Endometrial microvascular endothelial cells (primary cell): ENCODE measurements around the gene PLEKHM3. TPM values are rescaled to one million over a fixed set of nuclear protein-coding genes. Genes with fewer than 3 reads are reported as not detected.

Experiments
- in situ Hi-C: cut with HindIII; loops from 2 replicates; pipeline ENCODE4 v1.10.0; 2017; ENCODE audit warnings: low sequenced_read_pairs, low pct_unique_long_range_greater_than_20kb; ENCODE audit errors: inconsistent ontology term
- total RNA-seq: library from RNA; depleted of rRNA; stranded (reverse); fragments of >200 nt; gene quantifications from one replicate; pipeline ENCODE4 v1.2.3, GENCODE V29; 2015; ENCODE audit errors: inconsistent ontology term

The PLEKHM3 gene
- total RNA-seq, 1 donor from 2014 or later, result 3.3 TPM

DNA sequence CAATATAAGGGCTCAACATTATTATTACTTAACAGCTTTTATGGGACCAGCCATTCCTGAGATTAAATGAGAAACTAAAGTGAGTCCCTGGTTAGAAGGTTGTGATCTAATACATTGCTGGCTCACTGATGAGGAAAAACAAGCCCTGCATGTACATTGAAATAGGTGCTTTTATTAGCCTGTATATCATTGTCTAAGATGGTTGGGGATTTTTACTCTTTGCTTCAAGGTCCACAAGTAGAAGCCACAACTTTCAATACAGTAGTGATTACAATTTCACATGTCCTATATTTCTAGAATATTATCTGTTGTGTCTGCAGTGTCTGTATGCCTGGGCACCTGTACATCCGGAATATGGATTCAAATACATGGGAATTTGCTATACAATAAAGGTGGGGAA, 151.5 kb downstream of the PLEKHM3 start:
- in situ Hi-C loops, result no loop called here

DNA sequence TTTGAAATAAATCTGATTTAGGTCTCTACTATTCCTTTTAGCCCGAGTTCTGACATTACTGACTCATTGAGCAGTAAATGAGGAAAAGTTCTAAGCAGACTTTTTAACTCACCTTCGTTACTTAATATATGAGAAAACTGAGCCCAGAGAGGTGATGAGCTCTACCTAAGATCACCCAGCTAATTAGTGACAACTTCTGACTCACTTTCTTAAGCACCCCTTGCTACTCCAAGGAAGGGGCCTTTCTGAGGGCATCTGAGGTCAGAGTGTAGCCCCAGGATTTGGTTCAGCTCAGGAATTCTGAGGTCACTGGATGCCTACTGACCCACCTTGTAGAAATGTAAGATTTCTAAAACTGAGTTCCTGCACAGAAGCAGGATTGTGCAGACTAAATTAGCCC, 153.4 kb downstream of the PLEKHM3 start:
- in situ Hi-C loops, result no loop called here

DNA sequence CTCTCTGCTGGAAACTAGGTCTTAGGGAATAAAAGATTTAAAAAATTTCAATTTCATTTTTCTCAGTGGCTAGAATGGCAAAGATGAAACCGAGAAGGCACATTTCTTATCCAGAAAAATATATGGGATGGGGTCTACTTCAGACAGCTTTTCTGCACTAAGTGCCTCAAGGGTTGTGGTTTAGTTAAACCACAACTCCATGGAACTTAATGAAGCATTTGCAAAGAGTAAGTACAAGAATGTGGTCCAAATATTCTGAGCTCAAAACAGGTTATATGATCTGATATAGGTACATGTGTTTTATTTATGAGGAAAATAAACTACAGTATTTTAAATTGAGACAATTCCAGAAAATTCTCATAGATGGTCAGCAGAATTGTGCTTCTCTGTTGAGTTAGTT, 153.8 kb downstream of the PLEKHM3 start:
- in situ Hi-C loops, result no loop called here

- in situ Hi-C loops, result no loop called here
Observed at GRCh38 chr2:207870814-207871213, 154.5 kb downstream of the PLEKHM3 start.

DNA sequence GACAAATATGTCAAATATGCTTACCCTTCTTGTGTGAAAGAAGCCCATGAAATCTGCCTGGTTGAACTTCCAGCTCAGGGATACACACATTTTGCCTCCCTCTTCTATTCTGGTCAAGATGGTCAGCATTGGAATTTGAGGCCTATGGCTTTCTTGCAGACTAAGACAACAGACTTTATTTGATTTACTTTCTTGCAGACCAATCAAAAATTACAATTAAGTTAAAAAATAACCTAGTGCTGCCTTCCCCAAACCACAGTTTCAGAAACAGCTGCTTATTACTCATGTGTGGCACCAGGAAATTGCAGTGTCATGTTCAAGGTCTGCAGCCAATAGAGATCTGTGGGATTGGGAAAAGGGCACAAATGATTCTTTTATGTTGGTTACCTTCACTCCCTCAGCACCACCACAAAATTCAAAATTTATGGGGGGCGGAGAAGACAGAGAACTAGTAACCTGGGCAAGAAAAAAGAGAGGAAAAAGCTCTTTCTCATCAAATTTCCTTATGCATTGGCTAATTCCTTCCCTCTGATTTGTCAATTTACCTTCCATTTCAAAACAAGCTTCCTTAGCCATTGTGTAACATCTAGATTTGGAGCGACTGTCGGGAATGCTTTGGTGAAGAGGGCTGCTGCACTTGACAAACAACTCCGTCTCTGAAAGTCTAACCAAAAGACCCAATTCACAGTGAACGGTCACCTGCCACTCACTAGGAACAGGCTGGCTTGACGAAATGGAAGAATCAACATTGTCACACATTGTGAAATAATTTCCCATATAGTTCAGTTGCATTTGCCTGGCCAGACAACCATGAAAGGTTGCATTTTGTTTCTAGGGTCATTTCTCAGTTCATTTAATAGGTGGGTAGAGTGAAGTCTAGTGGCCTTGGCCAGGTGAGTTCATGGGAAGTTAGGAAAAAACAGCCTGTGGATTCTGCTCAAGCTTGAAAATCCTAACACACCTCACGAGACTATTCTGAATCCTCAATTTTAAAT, 155.2 kb downstream of the PLEKHM3 start:
- in situ Hi-C loops, result no loop called here

- in situ Hi-C loops, result no loop called here
Observed at GRCh38 chr2:207868855-207869596, 156.3 kb downstream of the PLEKHM3 start.

DNA sequence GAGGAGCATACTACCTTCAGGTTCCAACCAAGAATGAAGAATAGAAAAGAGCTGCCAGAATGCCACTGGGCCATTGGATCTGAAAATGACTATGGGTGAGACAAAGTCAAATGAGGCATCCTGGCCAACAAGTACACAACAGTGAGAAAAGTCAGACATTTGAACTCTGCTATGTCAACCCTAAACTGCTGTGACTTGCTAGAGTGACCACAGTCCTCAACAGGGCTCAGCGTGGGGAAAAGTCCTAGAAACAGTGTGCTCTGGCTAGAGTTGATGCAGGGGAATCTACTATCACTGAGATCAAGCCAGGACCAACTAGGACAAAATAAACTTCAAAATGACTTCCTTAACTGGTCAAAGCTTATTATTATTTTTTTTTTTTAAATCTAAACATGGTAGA, 157.4 kb downstream of the PLEKHM3 start:
- in situ Hi-C loops, result no loop called here

- in situ Hi-C loops, result no loop called here
Observed at GRCh38 chr2:207867056-207867455, 158.3 kb downstream of the PLEKHM3 start.

DNA sequence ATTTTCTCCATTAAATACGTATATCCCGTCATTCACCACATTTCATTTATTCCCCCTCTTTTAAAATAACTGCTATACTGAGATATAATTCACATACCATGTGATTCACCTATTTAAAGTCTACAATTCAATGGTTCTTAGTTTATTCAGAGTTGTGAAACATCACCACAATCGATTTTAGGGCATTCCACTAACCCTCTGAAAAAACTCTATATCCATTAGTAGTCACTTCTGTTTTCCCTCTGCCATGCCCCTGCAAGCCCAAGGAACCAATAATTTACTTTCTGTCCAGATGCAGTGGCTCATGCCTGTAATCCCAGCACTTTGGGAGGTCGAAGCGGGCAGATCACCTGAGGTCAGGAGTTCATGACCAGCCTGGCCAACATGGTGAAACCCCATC, 160.1 kb downstream of the PLEKHM3 start:
- in situ Hi-C loops, result no loop called here

- in situ Hi-C loops, result no loop called here
Observed at GRCh38 chr2:207863345-207863744, 162.0 kb downstream of the PLEKHM3 start.

DNA sequence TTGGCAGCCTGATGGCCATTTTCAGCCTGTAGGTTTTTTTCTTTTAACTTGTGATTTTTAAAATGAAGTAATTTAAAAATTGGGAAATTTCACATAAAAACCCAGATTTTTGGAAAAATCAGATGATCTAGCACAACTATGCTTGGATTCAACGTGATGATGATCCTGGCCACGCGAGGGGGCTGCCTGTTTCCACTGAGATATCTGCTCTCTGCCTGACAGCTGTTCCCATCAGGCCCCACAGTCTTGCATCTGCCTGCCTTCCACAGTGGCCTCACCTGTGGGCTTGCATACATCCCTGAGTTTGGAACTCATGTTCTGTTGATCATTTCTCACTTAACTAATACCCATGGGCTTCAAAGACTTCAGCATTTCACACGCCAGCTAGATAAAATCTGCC, 163.5 kb downstream of the PLEKHM3 start:
- in situ Hi-C loops, result no loop called here

DNA sequence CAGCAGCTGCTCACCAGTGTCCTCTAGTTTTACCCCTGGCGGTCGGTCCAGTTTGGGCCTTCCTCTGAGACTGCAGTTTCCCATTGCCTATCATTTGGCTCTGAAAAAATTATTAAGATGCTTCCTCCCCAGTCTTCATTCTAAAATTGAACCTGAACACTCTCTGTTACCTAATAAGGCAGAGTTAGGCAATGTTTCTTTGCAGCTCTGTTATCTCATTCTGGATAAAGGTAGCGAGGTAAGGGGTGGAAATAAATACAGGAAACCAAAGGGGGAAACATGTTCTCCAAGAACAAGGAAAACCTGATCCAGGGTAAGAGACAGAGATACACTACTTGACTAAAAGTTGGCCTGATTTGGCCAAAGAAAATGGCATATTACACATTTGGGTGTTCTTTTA, 164.6 kb downstream of the PLEKHM3 start:
- in situ Hi-C loops, result no loop called here

GRCh38 chr2:207855591-207855990, 169.7 kb downstream of the PLEKHM3 start:
- in situ Hi-C loops, result no loop called here

- in situ Hi-C loops, result no loop called here
Observed at GRCh38 chr2:207854484-207855440, 170.6 kb downstream of the PLEKHM3 start.

DNA sequence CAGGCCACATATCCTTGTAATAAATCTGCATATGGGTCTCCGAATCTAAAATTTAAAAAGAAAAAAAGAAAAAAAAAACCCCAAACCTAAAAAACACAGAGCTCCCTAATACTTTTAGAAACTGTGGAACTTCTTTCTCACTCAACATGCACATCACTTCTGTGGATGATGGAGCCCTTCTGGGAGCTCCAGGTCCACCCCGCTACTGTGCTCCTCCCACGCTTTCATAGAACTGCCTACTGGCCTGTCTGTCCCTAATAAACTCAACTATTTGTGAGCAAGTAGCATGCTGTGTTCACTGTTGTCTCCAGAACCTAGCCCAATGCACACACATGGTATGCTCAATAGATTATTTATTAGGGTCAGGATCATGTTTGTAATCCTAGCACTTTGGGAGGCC, 172.5 kb downstream of the PLEKHM3 start:
- in situ Hi-C loops, result no loop called here

DNA sequence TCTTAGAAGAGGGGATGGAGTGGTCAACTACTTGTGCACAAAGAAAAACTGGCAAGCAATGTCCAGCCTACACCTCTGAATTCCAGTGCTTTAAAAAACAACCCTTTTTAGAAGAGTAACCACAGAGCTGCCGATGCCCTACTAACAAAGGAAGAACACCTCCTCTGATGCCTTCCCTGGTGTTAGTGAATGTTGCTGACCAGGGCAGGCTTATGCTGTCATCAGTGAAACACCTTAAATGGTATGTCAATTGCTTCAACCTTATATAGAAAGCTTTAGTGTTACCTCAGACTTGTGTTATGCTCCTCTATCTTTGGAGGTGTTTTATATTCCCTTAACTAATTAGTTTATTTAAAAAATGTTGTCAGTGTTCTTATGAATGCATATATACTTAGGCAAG, 175.9 kb downstream of the PLEKHM3 start:
- in situ Hi-C loops, result no loop called here

- in situ Hi-C loops, result no loop called here
Observed at GRCh38 chr2:207848545-207848928, 176.8 kb downstream of the PLEKHM3 start.

DNA sequence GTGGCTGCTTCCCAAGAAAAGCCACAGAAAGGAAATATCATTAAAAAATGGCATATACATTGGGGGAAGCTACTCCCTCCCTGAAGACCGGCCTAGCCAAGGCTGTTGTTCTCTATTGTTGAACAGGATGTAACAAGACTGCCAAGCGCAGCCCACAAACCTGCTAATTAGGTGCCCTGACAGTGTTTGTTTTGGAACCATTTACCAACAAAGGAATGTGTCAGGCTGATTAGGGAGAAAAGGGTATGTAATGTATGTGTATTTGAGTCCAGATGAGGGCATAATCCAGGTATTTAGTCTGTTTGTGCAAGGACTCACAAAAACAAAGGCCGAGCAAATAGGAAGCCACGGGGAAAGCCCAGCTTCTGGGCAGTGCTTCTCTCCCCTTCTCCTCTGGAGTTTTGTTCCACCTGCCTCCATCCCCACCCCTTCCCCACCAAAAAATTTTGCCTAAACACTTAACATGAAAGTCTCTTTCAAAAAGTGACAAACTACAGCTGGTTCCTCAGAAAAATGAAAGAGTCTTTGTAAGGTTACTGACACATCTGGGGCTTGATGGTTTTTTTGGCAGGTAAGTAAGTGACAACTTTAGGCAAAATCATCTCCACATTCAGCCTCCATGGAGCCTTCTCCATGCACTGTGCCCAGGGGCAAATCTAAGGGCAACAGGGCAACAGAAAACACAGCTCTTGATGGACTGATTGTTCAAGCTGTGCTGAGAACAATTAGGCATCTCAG, 177.4 kb downstream of the PLEKHM3 start:
- in situ Hi-C loops, result no loop called here
